Fibroblast of skin of left quadriceps (primary cell): Measurements from ENCODE around the gene ZKSCAN5.
A peak's percentile ranks its signal among the peaks of the same experiment; 100 is the strongest.
"Not testable (repeated sequence)": the region's sequence is repeated elsewhere in the genome, so short reads cannot be mapped to it uniquely, and the experiment has no call there.

Experiments
- DNase-seq, 2 experiments: peaks; one replicate each; pipeline ENCODE4 v3.0.0-alpha.2; 2013; ENCODE audit warnings: low read depth in 2 of 2

The ZKSCAN5 gene

DNA sequence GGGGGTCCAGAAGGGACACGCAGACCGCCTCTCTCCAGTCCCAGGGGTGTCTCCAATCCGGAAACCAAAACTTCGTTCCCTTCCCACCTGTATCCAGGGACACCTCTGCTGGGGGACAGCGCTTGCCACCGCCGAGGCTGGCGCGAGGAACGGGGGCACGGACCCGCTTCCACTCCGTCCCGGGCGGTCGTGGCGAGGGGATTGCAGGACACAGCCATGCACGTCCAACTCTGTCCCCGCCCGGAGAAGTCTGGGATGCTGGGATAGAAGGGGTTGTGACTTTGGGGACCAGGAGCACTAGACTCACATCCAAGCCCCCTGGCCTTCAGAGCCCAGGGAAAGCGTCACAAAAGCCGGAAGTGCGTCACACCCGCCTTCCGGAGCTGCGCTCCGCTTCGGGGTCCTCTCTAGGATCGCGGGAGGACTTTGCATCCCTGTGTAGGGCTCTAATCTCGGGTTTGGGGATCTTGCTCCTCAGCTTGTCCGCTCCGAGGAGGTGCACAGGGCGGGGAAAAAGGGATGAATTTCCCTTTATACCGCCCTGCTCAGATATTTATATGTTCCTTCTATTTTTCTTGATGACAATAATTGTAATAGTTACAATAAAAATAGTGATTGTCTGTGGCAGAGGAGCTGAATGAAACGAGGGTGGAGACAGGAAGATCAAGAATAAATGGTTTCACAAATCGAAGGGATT, 47.5 kb downstream of the ZKSCAN5 start, which contains the start of gene FAM200A:
Gene FAM200A, minus strand, starts transcription at position 348 of the 697 bp plus-strand sequence. CDS start 3,707 bp downstream, outside the sequence.
- DNase-seq, result peak; percentile 86

GRCh38 chr7:99553039-99553438, 48.6 kb downstream of the ZKSCAN5 start:
- no peak for DNase-seq

- no peak for DNase-seq
Observed at GRCh38 chr7:99554939-99555338, 50.5 kb downstream of the ZKSCAN5 start.

GRCh38 chr7:99557196-99557607, 52.7 kb downstream of the ZKSCAN5 start:
- no peak for DNase-seq

- DNase-seq, result no peak
Observed at GRCh38 chr7:99557940-99558305, 53.5 kb downstream of the ZKSCAN5 start.

DNA sequence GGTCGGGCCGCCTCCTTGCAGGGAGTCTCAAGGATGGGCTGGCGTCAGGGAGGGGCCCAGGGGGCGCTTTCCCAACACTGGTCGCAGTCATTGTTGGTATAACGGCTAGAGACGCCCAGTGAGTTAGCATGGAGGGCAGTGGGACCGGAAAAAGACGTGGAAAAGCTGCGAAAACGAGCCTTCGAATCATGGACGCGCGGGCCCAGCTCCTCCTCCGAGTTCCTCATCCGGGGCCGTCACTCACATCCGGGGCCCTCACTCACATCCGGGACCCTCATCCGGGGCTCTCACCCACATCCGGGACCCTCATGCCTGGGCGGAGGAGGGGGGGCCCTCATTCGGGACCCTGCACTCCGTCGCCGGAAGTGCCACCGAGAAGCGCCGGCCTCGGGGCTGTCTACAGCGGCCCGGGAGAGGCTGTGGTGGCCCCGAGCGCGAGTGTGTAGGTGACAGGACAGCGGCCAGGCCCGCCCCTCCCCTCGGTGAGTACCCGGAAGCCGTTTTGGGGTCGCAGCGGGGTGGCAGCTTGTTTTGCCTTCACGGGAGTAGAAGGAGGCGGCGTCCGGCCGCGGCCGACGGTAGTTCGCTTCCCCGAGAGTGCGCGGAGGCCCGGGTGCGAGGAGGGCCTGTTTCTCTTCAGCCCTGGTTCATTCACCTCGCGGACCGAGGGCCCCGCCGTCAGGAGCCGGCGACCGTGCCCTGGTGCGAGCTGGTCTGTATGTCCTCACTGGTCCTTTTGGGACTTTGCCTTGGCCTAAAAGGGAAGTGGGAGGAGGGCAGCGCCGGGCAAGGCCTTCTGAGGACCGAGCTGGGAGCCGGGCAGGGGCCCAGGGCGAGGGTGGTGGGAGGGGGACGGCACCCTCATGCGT, 54.1 kb downstream of the ZKSCAN5 start, which contains the start of gene ZNF655:
Gene ZNF655, plus strand, starts transcription at position 337 of the 869 bp plus-strand sequence. CDS start 1,918 bp downstream, outside the sequence.
- peak; percentile 84 to 86 for DNase-seq

GRCh38 chr7:99559175-99559915, 54.9 kb downstream of the ZKSCAN5 start:
- no peak for DNase-seq

DNA sequence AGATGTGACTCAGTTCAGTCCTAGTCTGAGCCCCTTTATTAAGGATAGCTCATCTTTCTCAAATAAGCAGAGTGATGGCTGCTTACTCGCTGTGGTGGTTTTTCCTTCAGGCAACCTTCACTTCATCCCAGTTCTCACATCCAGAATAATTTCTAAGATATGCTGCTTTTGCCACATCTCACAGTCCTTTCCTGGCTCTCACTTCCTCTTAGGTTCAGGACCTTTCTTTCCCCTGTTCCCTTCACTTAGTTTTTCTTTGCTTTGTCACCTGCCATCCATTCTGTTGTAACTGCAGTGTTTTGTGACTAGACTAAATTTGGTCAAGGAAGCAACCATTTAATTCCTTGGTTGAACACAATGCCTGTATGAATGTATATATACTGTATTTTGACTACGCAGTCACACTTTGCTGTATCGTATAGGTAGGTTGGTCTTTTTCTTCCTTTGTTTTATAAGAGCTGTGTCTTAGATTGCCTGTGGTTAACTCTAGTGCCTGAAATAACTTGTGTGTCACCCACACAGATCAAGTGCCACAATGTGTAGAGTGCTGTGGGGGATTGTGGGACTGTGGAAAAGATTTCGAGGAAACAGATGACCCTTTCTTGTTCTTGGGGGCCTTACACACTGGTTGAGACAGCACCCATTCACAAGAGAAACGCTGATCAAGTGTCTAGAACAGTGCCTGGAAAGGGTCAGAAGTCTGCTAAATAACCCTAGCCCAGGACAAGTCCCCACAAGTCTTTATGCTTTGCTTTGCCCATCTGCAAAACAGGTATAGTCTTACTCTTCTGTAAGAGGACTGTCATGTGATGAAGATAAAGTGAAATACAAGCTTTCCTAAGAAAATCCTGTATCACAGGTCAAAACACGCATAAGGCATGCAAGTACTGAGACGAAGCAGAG, 56.6 kb downstream of the ZKSCAN5 start:
- DNase-seq, result no peak

DNA sequence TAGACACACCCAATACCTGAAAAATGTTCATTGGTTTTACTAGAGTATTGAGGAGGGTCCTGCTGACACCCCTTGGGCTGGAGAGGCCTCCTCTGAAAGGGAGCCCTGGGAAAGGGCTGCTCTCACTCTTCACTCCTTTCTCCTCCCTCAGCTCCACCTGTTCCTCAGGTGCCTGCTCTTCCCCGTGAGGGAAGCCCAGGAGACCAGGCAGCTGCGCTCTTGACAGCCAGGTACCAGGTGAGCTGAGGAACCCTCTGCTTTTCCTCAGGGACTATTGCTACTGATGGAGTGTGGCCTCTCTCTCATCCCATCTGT, 57.2 kb downstream of the ZKSCAN5 start:
- DNase-seq, result no peak

DNA sequence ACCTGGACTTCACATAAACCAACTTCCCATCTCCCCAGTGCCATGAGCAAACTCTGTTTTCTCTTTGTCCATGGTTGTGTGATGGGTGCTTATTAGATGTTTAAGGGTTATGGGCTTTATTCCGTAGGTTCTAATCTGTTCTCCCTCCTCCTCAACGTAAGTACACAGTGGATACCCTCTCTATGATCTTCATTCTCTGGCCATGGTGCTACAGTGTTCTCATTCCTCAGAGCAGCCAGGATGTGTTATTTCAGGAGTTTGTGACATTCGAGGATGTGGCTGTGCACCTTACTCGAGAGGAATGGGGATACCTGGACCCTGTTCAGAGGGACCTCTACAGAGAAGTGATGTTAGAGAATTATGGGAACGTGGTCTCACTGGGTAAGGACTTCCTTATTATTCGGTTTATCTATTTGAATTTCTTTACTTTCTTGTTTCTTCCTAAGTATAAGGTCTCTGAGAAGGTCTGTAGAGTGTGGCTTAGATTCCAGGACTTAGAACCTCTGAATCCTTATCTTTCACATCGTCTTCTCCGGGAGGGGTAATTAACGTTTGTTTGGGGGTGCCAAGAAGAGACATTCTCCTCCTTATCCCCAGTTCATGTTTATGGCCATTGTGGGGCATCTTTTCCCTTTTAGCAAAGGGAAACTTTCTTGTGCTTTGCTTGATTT, 57.8 kb downstream of the ZKSCAN5 start:
- DNase-seq, result no peak

DNA sequence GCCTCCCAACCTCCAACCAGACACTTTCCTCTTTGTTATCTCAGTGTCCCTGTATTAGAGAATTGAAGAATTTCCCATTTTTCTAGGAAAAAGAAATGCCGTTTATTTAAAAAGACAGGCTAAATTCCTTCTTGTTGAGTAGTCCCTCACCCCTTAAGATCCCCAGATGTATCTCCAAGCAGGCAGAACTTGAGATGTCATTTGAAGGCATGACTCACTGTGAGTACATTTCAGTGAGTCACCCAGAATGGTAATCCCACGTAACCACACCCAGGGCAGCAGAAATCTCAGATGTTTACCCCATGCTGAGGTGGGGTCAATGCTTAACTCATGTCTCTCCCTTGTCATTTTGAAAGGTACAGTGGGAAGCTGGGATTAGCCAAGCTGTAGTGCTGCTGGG, 58.4 kb downstream of the ZKSCAN5 start:
- DNase-seq, result peak; percentile 96 to 97

- peak; percentile 22 to 32 for DNase-seq
Observed at GRCh38 chr7:99563650-99564049, 59.2 kb downstream of the ZKSCAN5 start.

GRCh38 chr7:99568770-99569169, 64.3 kb downstream of the ZKSCAN5 start:
- DNase-seq, result not testable (repeated sequence)

GRCh38 chr7:99571768-99572167, 67.3 kb downstream of the ZKSCAN5 start:
- no peak for DNase-seq

DNA sequence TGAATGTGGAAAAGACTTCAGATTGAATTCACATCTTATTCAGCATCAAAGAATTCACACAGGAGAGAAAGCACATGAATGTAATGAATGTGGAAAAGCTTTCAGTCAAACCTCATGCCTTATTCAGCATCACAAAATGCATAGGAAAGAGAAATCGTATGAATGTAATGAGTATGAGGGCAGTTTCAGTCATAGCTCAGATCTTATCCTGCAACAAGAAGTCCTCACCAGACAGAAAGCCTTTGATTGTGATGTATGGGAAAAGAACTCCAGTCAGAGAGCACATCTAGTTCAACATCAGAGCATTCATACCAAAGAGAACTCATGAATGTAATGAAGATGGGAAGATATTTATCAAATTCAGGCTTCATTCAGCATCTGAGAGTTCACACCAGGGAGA, 68.8 kb downstream of the ZKSCAN5 start:
- DNase-seq, result no peak

GRCh38 chr7:99576251-99576650, 71.8 kb downstream of the ZKSCAN5 start:
- DNase-seq, result no peak

DNA sequence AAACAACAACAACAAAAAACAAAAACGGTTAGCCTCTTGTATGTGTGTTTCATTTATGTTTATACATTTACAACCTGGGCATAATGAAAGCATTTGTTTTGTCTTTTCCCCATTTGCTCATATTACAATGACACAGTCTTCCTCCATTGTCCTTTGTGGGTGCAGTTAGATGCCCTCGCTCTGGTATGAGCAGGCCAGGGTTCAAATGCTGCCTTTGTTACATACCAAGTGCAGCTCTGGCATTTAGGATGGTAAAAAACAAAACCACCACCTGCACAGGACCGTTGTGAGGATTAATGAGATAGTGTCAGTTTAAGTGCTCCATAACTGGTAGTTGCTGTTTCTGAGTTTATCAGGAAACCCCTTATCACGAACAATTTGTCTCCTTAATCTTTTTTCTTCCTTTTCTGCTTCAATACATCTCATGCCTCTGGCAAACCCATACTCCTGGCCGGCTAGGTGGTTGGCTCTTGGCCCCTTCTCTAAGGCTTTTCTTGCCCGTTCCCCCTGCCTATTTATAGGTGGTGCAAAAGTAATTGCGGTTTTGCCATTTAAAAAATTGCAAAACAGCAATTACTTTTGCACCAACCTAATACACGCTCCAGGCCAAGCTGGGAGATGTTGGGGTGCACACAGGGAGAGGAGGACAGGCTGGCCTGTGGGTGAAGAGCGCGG, 75.0 kb downstream of the ZKSCAN5 start:
- no peak for DNase-seq

GRCh38 chr7:99579956-99580777, 75.7 kb downstream of the ZKSCAN5 start:
- no peak for DNase-seq

- not testable (repeated sequence) for DNase-seq
Observed at GRCh38 chr7:99580778-99581332, 76.4 kb downstream of the ZKSCAN5 start.
